Measurements from ENCODE around the gene ASIC4. TPM values are rescaled to one million over a fixed set of nuclear protein-coding genes. Genes with fewer than 3 reads are reported as not detected.

Gene ASIC4
- not detected for polyA plus RNA-seq (ENCODE audit: low read depth in 6 of 6)

GRCh38 chr2:219514196-219514761 is at the start of gene ASIC4:
ASIC4 (plus strand) TSS chr2:219514482; CDS start chr2:219514725, 243 bp downstream.
- peaks cover 65 to 100% (median 97%) of the 10 kb centered on the region in 3 donors for H3K27me3 Mint-ChIP-seq
- H3K4me3 Mint-ChIP-seq = peak within 1 kb of the TSS in 3 of 8 donors; percentile 22 to 77 (median 25)
- peaks cover 38 to 47% (median 43%) of the 10 kb centered on the region in 3 donors for H3K4me1 Mint-ChIP-seq
- H3K27ac Mint-ChIP-seq = no peak within 1 kb of the TSS
- DNase-seq (no peak), ATAC-seq (ENCODE audit: low read depth in 2 of 2) (no peak)
- H3K36me3 Mint-ChIP-seq = peaks cover 0 to 15% of the 10 kb centered on the region in 2 donors
- H3K9me3 Mint-ChIP-seq = peaks cover 0 to 5% (median 0%) of the 10 kb centered on the region in 7 donors

- ATAC-seq (ENCODE audit: low read depth in 2 of 2) (no peak), DNase-seq (no peak)
- H3K27ac Mint-ChIP-seq = no peak overlapping the region
- H3K4me3 Mint-ChIP-seq = no peak overlapping the region
- H3K36me3 Mint-ChIP-seq = no peaks in the 10 kb centered on the region
- H3K9me3 Mint-ChIP-seq = no peaks in the 10 kb centered on the region
- H3K27me3 Mint-ChIP-seq = peaks cover 4 to 44% (median 24%) of the 10 kb centered on the region in 3 donors
- no peaks in the 10 kb centered on the region for H3K4me1 Mint-ChIP-seq
These were observed 48.4 kb upstream of the ASIC4 start for GRCh38 chr2:219465659-219466561.

- DNase-seq (no peak), ATAC-seq (ENCODE audit: low read depth in 2 of 2) (no peak)
- H3K27me3 Mint-ChIP-seq = peaks cover 4 to 51% (median 24%) of the 10 kb centered on the region in 3 donors
- no peak overlapping the region for H3K4me3 Mint-ChIP-seq
- H3K9me3 Mint-ChIP-seq = no peaks in the 10 kb centered on the region
- H3K4me1 Mint-ChIP-seq = no peaks in the 10 kb centered on the region
- H3K27ac Mint-ChIP-seq = peak overlapping the region in 1 of 6 donors; percentile 74
- no peaks in the 10 kb centered on the region for H3K36me3 Mint-ChIP-seq
These were observed 47.2 kb upstream of the ASIC4 start for GRCh38 chr2:219466816-219467735.

GRCh38 chr2:219467736-219468075 is 46.6 kb upstream of the ASIC4 start:
- ATAC-seq (ENCODE audit: low read depth in 2 of 2) (no peak), DNase-seq (no peak)
- no peaks in the 10 kb centered on the region for H3K36me3 Mint-ChIP-seq
- H3K27me3 Mint-ChIP-seq = peaks cover 4 to 48% (median 20%) of the 10 kb centered on the region in 3 donors
- no peak overlapping the region for H3K27ac Mint-ChIP-seq
- no peaks in the 10 kb centered on the region for H3K4me1 Mint-ChIP-seq
- H3K9me3 Mint-ChIP-seq = no peaks in the 10 kb centered on the region
- no peak overlapping the region for H3K4me3 Mint-ChIP-seq

GRCh38 chr2:219468410-219469185 is 45.7 kb upstream of the ASIC4 start:
- Mint-ChIP-seq H3K27ac (no peak overlapping the region), H3K36me3 (no peaks in the 10 kb centered on the region), H3K9me3 (no peaks in the 10 kb centered on the region), H3K4me3 (no peak overlapping the region), H3K4me1 (no peaks in the 10 kb centered on the region), H3K27me3 (peaks cover 4 to 54% (median 26%) of the 10 kb centered on the region in 3 donors)
- ATAC-seq (ENCODE audit: low read depth in 2 of 2) (no peak), DNase-seq (no peak)

- Mint-ChIP-seq H3K4me1 (no peaks in the 10 kb centered on the region), H3K27me3 (peaks cover 8 to 59% (median 31%) of the 10 kb centered on the region in 3 donors), H3K36me3 (no peaks in the 10 kb centered on the region), H3K9me3 (no peaks in the 10 kb centered on the region), H3K27ac (no peak overlapping the region), H3K4me3 (no peak overlapping the region)
- DNase-seq (no peak), ATAC-seq (ENCODE audit: low read depth in 2 of 2) (no peak)
These were observed 45.0 kb upstream of the ASIC4 start for GRCh38 chr2:219469186-219469724.

- Mint-ChIP-seq H3K36me3 (no peaks in the 10 kb centered on the region), H3K27ac (no peak overlapping the region), H3K4me1 (no peaks in the 10 kb centered on the region), H3K9me3 (no peaks in the 10 kb centered on the region), H3K4me3 (no peak overlapping the region), H3K27me3 (peaks cover 13 to 60% (median 37%) of the 10 kb centered on the region in 3 donors)
- DNase-seq (no peak), ATAC-seq (ENCODE audit: low read depth in 2 of 2) (no peak)
These were observed 43.9 kb upstream of the ASIC4 start for GRCh38 chr2:219470429-219470828.

- peaks cover 0 to 6% (median 5%) of the 10 kb centered on the region in 3 donors for H3K4me1 Mint-ChIP-seq
- no peak for ATAC-seq (ENCODE audit: low read depth in 2 of 2)
- no peak overlapping the region for H3K4me3 Mint-ChIP-seq
- no peaks in the 10 kb centered on the region for H3K9me3 Mint-ChIP-seq
- DNase-seq = no peak
- no peak overlapping the region for H3K27ac Mint-ChIP-seq
- no peaks in the 10 kb centered on the region for H3K36me3 Mint-ChIP-seq
- peaks cover 15 to 68% (median 50%) of the 10 kb centered on the region in 3 donors for H3K27me3 Mint-ChIP-seq
These were observed 42.6 kb upstream of the ASIC4 start for GRCh38 chr2:219471476-219472371.

- peaks cover 0 to 6% (median 5%) of the 10 kb centered on the region in 3 donors for H3K4me1 Mint-ChIP-seq
- ATAC-seq (ENCODE audit: low read depth in 2 of 2) (no peak), DNase-seq (no peak)
- no peak overlapping the region for H3K27ac Mint-ChIP-seq
- H3K36me3 Mint-ChIP-seq = no peaks in the 10 kb centered on the region
- H3K4me3 Mint-ChIP-seq = no peak overlapping the region
- H3K9me3 Mint-ChIP-seq = no peaks in the 10 kb centered on the region
- peaks cover 15 to 73% (median 60%) of the 10 kb centered on the region in 3 donors for H3K27me3 Mint-ChIP-seq
These were observed 41.6 kb upstream of the ASIC4 start for GRCh38 chr2:219472629-219473187.

GRCh38 chr2:219473511-219473910 is 40.8 kb upstream of the ASIC4 start:
- H3K27me3 Mint-ChIP-seq = peaks cover 19 to 74% (median 63%) of the 10 kb centered on the region in 3 donors
- H3K9me3 Mint-ChIP-seq = no peaks in the 10 kb centered on the region
- H3K27ac Mint-ChIP-seq = no peak overlapping the region
- no peaks in the 10 kb centered on the region for H3K36me3 Mint-ChIP-seq
- DNase-seq (no peak), ATAC-seq (ENCODE audit: low read depth in 2 of 2) (no peak)
- H3K4me3 Mint-ChIP-seq = no peak overlapping the region
- H3K4me1 Mint-ChIP-seq = peaks cover 0 to 6% (median 5%) of the 10 kb centered on the region in 3 donors

- no peak for ATAC-seq (ENCODE audit: low read depth in 2 of 2)
- Mint-ChIP-seq H3K27me3 (peaks cover 19 to 82% (median 73%) of the 10 kb centered on the region in 3 donors), H3K4me1 (peaks cover 0 to 6% (median 5%) of the 10 kb centered on the region in 3 donors), H3K9me3 (no peaks in the 10 kb centered on the region), H3K27ac (no peak overlapping the region), H3K4me3 (no peak overlapping the region), H3K36me3 (no peaks in the 10 kb centered on the region)
- no peak for DNase-seq
These were observed 39.8 kb upstream of the ASIC4 start for GRCh38 chr2:219474285-219475060.
